PC-9 (cell line): ENCODE results near the gene PCDHGB3. TPM values are rescaled to one million over a fixed set of nuclear protein-coding genes. Genes with fewer than 3 reads are reported as not detected.
"Not testable (repeated sequence)": the region's sequence is repeated elsewhere in the genome, so short reads cannot be mapped to it uniquely, and the experiment has no call there.

Source experiments
- BruUV-seq: library from RNA; stranded (reverse); fragments of 400-500 nt; replicated peaks from 2 replicates; lab custom pipeline; 2021; lab: Mats Ljungman, UMichigan
- CTCF ChIA-PET: fragments of 300-600 bp; sonication (Branson Sonifier 250); formaldehyde crosslinking; loops from one replicate; lab custom pipeline; 2022; ENCODE audit warnings: antibody characterized with exemption; lab: Charles Lee
- POLR2A ChIA-PET: fragments of 300-600 bp; sonication (Branson Sonifier 250); formaldehyde crosslinking; loops from one replicate; lab custom pipeline; 2022; ENCODE audit warnings: antibody characterized with exemption; ENCODE audit not compliant: unreplicated experiment; lab: Charles Lee
- DNase-seq, 2 experiments: peaks; one replicate each; pipeline versions ENCODE4 v3.0.0 to v3.0.0-alpha.2; 2015 to 2022; ENCODE audit warnings: mixed read lengths in 1 of 2
- H2AFZ ChIP-seq: fragments of 200-600 bp; sonication (generic); 2 replicates; pipeline ENCODE4 v1.8.1; 2017; ENCODE audit warnings: antibody characterized with exemption
- H3F3A ChIP-seq: fragments of 200-600 bp; sonication (generic); 2 replicates; pipeline ENCODE4 v1.8.1; 2017; ENCODE audit warnings: antibody characterized with exemption, mild to moderate bottlenecking, low read depth; ENCODE audit not compliant: insufficient read depth
- H3K27ac ChIP-seq: fragments of 200-600 bp; sonication (generic); 2 replicates; pipeline ENCODE4 v1.6.1; 2016; ENCODE audit warnings: mixed run types
- H3K27me3 ChIP-seq: fragments of 200-600 bp; sonication (generic); 2 replicates; pipeline ENCODE4 v1.6.1; 2016; ENCODE audit warnings: low read depth, mixed run types; ENCODE audit not compliant: insufficient read depth
- H3K36me3 ChIP-seq: fragments of 200-600 bp; sonication (generic); 2 replicates; pipeline ENCODE4 v1.6.1; 2016; ENCODE audit warnings: low read depth, mixed run types
- H3K4me1 ChIP-seq: fragments of 200-600 bp; sonication (generic); replicated peaks from 2 replicates; pipeline ENCODE4 v1.6.1; 2016; ENCODE audit warnings: mixed run types; ENCODE audit not compliant: insufficient read depth
- H3K4me2 ChIP-seq: fragments of 200-600 bp; sonication (generic); 2 replicates; pipeline ENCODE4 v1.6.1; 2017; ENCODE audit warnings: mixed run types
- H3K4me3 ChIP-seq: fragments of 200-600 bp; sonication (generic); 2 replicates; pipeline ENCODE4 v1.6.1; 2016; ENCODE audit warnings: mixed run types
- H3K79me2 ChIP-seq: fragments of 200-600 bp; sonication (generic); 2 replicates; pipeline ENCODE4 v1.6.1; 2017; ENCODE audit warnings: low read depth, mixed run types
- H3K9me2 ChIP-seq: fragments of 200-600 bp; sonication (generic); 2 replicates; pipeline ENCODE4 v1.8.1; 2017; ENCODE audit warnings: mild to moderate bottlenecking; ENCODE audit not compliant: insufficient read depth
- H3K9me3 ChIP-seq: fragments of 200-600 bp; sonication (generic); 2 replicates; pipeline ENCODE4 v1.8.1; 2016; ENCODE audit warnings: low read depth; ENCODE audit not compliant: insufficient read depth
- H4K20me1 ChIP-seq: fragments of 200-600 bp; sonication (generic); 2 replicates; pipeline ENCODE4 v1.8.1; 2017; ENCODE audit not compliant: insufficient read depth
- CTCF ChIP-seq: fragments of 200-600 bp; sonication (generic); conservative IDR thresholded peaks from 2 replicates; pipeline ENCODE4 v1.6.1; 2017; ENCODE audit warnings: mixed run types, antibody characterized with exemption, mild to moderate bottlenecking, moderate library complexity
- EZH2 ChIP-seq: fragments of 200-600 bp; sonication (generic); IDR thresholded peaks from 2 replicates; pipeline ENCODE4 v1.8.0; 2017; ENCODE audit warnings: antibody characterized with exemption, low read depth
- intact Hi-C: fragments of 100-400 bp; cut with micrococcal nuclease; formaldehyde crosslinking; loops from one replicate; pipeline ENCODE4 v1.10.0; 2022; ENCODE audit not compliant: unreplicated experiment
- total RNA-seq: library from RNA; stranded (reverse); gene quantifications from 2 replicates; pipeline ENCODE4 v1.2.3, GENCODE V29; 2021

PCDHGB3 gene
- total RNA-seq, 1 experiment from 2014 or later = not detected

- BruUV-seq = no TSS peak
- no peaks in the 10 kb centered on the region for H4K20me1 ChIP-seq
- peak overlapping the region; percentile 77 for H2AFZ ChIP-seq
- H3K27ac ChIP-seq = no peak overlapping the region
- H3K4me1 ChIP-seq = 0 out of 2 replicates have a peak, but pooled peaks cover 2% of the 10 kb centered on the region
- H3K9me2 ChIP-seq = no peaks in the 10 kb centered on the region
- DNase-seq = peak; percentile 45 to 56
- 0 out of 2 replicates have a peak, but pooled peaks cover 4% of the 10 kb centered on the region for H3K36me3 ChIP-seq
- intact Hi-C loops = loop anchor here (5.0 to 10.0 kb wide), 3 partner anchors 89 to 236 kb away; partner anchors contain the start of genes PCDHGA10 and PCDHGB7
- ChIA-PET POLR2A (no interaction called here), CTCF (no interaction called here)
- no peaks in the 10 kb centered on the region for H3K79me2 ChIP-seq
- TF ChIP-seq CTCF (peak; percentile 55; the same call in 1 of the 2 replicates), EZH2 (no peak)
- peak overlapping the region; percentile 23; the same call in 1 of the 2 replicates for H3K4me3 ChIP-seq
- H3K9me3 ChIP-seq = peaks cover 19% of the 10 kb centered on the region
- H3K27me3 ChIP-seq = no peaks in the 10 kb centered on the region; the same call in 1 of the 2 replicates
- H3F3A ChIP-seq = peaks cover 7% of the 10 kb centered on the region; the same call in 1 of the 2 replicates
- H3K4me2 ChIP-seq = peak overlapping the region; percentile 60
Measured at GRCh38 chr5:141326088-141326854, 43.8 kb upstream of the PCDHGB3 start.

GRCh38 chr5:141328231-141328630 is 41.8 kb upstream of the PCDHGB3 start:
- intact Hi-C loops = loop anchor here (5.0 to 10.0 kb wide), 3 partner anchors 87 to 234 kb away; partner anchors contain the start of genes PCDHGA10 and PCDHGB7
- Histone ChIP-seq H3K27ac (no peak overlapping the region), H3K9me3 (no peaks in the 10 kb centered on the region), H3F3A (no peaks in the 10 kb centered on the region), H3K79me2 (no peaks in the 10 kb centered on the region), H4K20me1 (no peaks in the 10 kb centered on the region), H3K4me2 (no peak overlapping the region), H3K4me1 (no peaks in the 10 kb centered on the region), H3K36me3 (no peaks in the 10 kb centered on the region), H3K9me2 (no peaks in the 10 kb centered on the region), H3K4me3 (no peak overlapping the region), H2AFZ (no peak overlapping the region), H3K27me3 (no peaks in the 10 kb centered on the region; the same call in 1 of the 2 replicates)
- BruUV-seq = no TSS peak
- ChIA-PET POLR2A (no interaction called here), CTCF (no interaction called here)
- TF ChIP-seq EZH2 (no peak), CTCF (no peak)
- no peak for DNase-seq

- Histone ChIP-seq H3K36me3 (no peaks in the 10 kb centered on the region), H3K9me2 (no peaks in the 10 kb centered on the region), H3K9me3 (no peaks in the 10 kb centered on the region), H4K20me1 (no peaks in the 10 kb centered on the region), H3K4me2 (peak within 1 kb of the TSS; percentile 51), H3K79me2 (no peaks in the 10 kb centered on the region), H3K4me3 (no peak within 1 kb of the TSS; the same call in 1 of the 2 replicates), H3K27me3 (no peaks in the 10 kb centered on the region; the same call in 1 of the 2 replicates), H2AFZ (0 out of 2 replicates have a peak within 1 kb of the TSS, but pooled peaks have one; percentile 15), H3K4me1 (0 out of 2 replicates have a peak, but pooled peaks cover 5% of the 10 kb centered on the region), H3F3A (no peaks in the 10 kb centered on the region), H3K27ac (no peak within 1 kb of the TSS)
- POLR2A ChIA-PET = interaction anchor here (0.7 kb wide), 1 partner anchor 9 kb away, joined by 3 read pairs; no protein-coding TSS in a partner anchor
- intact Hi-C loops = no loop called here
- no TSS peak for BruUV-seq
- TF ChIP-seq EZH2 (no peak), CTCF (peak; percentile 66; the same call in 1 of the 2 replicates)
- DNase-seq = peak in 1 of 2 experiments; percentile 35
- CTCF ChIA-PET = interaction anchor here (0.6 to 1.2 kb wide), 7 partner anchors 10 to 245 kb away, joined by 3 to 6 read pairs (median 3); partner anchors contain the start of genes PCDHGB3 and TAF7
Measured at GRCh38 chr5:141330299-141331080, 39.6 kb upstream of the PCDHGB3 start, which contains the start of gene PCDHGA1. TSS of gene PCDHGA1 (plus strand) at chr5:141330514.

GRCh38 chr5:141332571-141332970 is 37.5 kb upstream of the PCDHGB3 start:
- H3K4me1 ChIP-seq, H3K4me2 ChIP-seq, H3K36me3 ChIP-seq, H3K79me2 ChIP-seq, DNase-seq, intact Hi-C loops, H3K4me3 ChIP-seq, POLR2A ChIA-PET, H3K27me3 ChIP-seq, H2AFZ ChIP-seq, H3F3A ChIP-seq, H4K20me1 ChIP-seq, H3K9me2 ChIP-seq, H3K9me3 ChIP-seq, H3K27ac ChIP-seq, CTCF ChIA-PET, BruUV-seq: not testable (repeated sequence)
